Measurements from ENCODE around the gene CYTL1. TPM values are rescaled to one million over a fixed set of nuclear protein-coding genes. Genes with fewer than 3 reads are reported as not detected.

CYTL1 gene
- total RNA-seq, 1 donor = 0.36 TPM

- no peak overlapping the region for H3K27ac ChIP-seq (ENCODE audit: low read depth, low read length)
- no peak overlapping the region for H3K4me2 ChIP-seq (ENCODE audit: insufficient read depth, low read length)
Measured at GRCh38 chr4:5055411-5055810, 36.2 kb upstream of the CYTL1 start.

GRCh38 chr4:5054532-5054931, 35.3 kb upstream of the CYTL1 start:
- Histone ChIP-seq H3K36me3 (ENCODE audit: insufficient read depth, low read length) (no peaks in the 10 kb centered on the region), H3K4me2 (ENCODE audit: insufficient read depth, low read length) (no peak overlapping the region), H3K27ac (ENCODE audit: low read depth, low read length) (no peak overlapping the region), H3K4me1 (ENCODE audit: insufficient read depth, low read length) (peaks cover 13% of the 10 kb centered on the region), H3K79me2 (ENCODE audit: insufficient read depth, low read length) (no peaks in the 10 kb centered on the region), H2AFZ (ENCODE audit: low read length) (no peak overlapping the region), H3K4me3 (ENCODE audit: insufficient read depth, low read length) (no peak overlapping the region), H4K20me1 (ENCODE audit: insufficient read depth, low read length) (no peaks in the 10 kb centered on the region), H3K9me3 (ENCODE audit: low read depth, low read length) (no peaks in the 10 kb centered on the region), H3K27me3 (ENCODE audit: insufficient read depth, low read length) (peaks cover 5% of the 10 kb centered on the region)
- TF ChIP-seq CTCF (IDR thresholded peaks at IDR 0.05; ENCODE audit: extremely low read depth, low read depth, low read length) = no peak
- DNase-seq (ENCODE audit: insufficient read length, low spot score, missing footprints) = no peak

More at GRCh38 chr4:5055411-5055810, 36.2 kb upstream of the CYTL1 start:
- Histone ChIP-seq H3K36me3 (ENCODE audit: insufficient read depth, low read length) (no peaks in the 10 kb centered on the region), H4K20me1 (ENCODE audit: insufficient read depth, low read length) (no peaks in the 10 kb centered on the region), H3K4me3 (ENCODE audit: insufficient read depth, low read length) (no peak overlapping the region), H3K79me2 (ENCODE audit: insufficient read depth, low read length) (no peaks in the 10 kb centered on the region), H3K4me1 (ENCODE audit: insufficient read depth, low read length) (peaks cover 13% of the 10 kb centered on the region), H3K27me3 (ENCODE audit: insufficient read depth, low read length) (peaks cover 5% of the 10 kb centered on the region), H2AFZ (ENCODE audit: low read length) (no peak overlapping the region), H3K9me3 (ENCODE audit: low read depth, low read length) (no peaks in the 10 kb centered on the region)
- TF ChIP-seq CTCF (IDR thresholded peaks at IDR 0.05; ENCODE audit: extremely low read depth, low read depth, low read length) = no peak
- no peak for DNase-seq (ENCODE audit: insufficient read length, low spot score, missing footprints)

GRCh38 chr4:5052726-5053425, 33.6 kb upstream of the CYTL1 start:
- TF ChIP-seq CTCF (IDR thresholded peaks at IDR 0.05; ENCODE audit: extremely low read depth, low read depth, low read length) = no peak
- Histone ChIP-seq H3K27ac (ENCODE audit: low read depth, low read length) (no peak overlapping the region), H3K27me3 (ENCODE audit: insufficient read depth, low read length) (peaks cover 5% of the 10 kb centered on the region), H3K9me3 (ENCODE audit: low read depth, low read length) (no peaks in the 10 kb centered on the region), H3K4me1 (ENCODE audit: insufficient read depth, low read length) (peaks cover 13% of the 10 kb centered on the region), H3K79me2 (ENCODE audit: insufficient read depth, low read length) (no peaks in the 10 kb centered on the region), H3K36me3 (ENCODE audit: insufficient read depth, low read length) (no peaks in the 10 kb centered on the region), H3K4me3 (ENCODE audit: insufficient read depth, low read length) (no peak overlapping the region), H3K4me2 (ENCODE audit: insufficient read depth, low read length) (no peak overlapping the region), H4K20me1 (ENCODE audit: insufficient read depth, low read length) (no peaks in the 10 kb centered on the region), H2AFZ (ENCODE audit: low read length) (no peak overlapping the region)
- no peak for DNase-seq (ENCODE audit: insufficient read length, low spot score, missing footprints)

GRCh38 chr4:5052204-5052702, 33.0 kb upstream of the CYTL1 start:
- Histone ChIP-seq H2AFZ (ENCODE audit: low read length) (peak overlapping the region; percentile 85), H3K27ac (ENCODE audit: low read depth, low read length) (no peak overlapping the region), H3K36me3 (ENCODE audit: insufficient read depth, low read length) (no peaks in the 10 kb centered on the region), H3K9me3 (ENCODE audit: low read depth, low read length) (no peaks in the 10 kb centered on the region), H3K4me3 (ENCODE audit: insufficient read depth, low read length) (peak overlapping the region; percentile 70), H3K79me2 (ENCODE audit: insufficient read depth, low read length) (no peaks in the 10 kb centered on the region), H3K4me1 (ENCODE audit: insufficient read depth, low read length) (peaks cover 13% of the 10 kb centered on the region), H4K20me1 (ENCODE audit: insufficient read depth, low read length) (no peaks in the 10 kb centered on the region), H3K27me3 (ENCODE audit: insufficient read depth, low read length) (peaks cover 5% of the 10 kb centered on the region), H3K4me2 (ENCODE audit: insufficient read depth, low read length) (peak overlapping the region; percentile 97)
- DNase-seq (ENCODE audit: insufficient read length, low spot score, missing footprints) = no peak
- no peak for TF ChIP-seq CTCF (IDR thresholded peaks at IDR 0.05; ENCODE audit: extremely low read depth, low read depth, low read length)
